Right atrium auricular region (tissue), 2 donors: ENCODE data around the gene AMHR2. TPM values are rescaled to one million over a fixed set of nuclear protein-coding genes. Genes with fewer than 3 reads are reported as not detected.

Experiments
- DNase-seq: peaks from one replicate; pipeline ENCODE4 v3.0.0-alpha.2; 2019; ENCODE audit warnings: low spot score
- H3K27ac ChIP-seq, 2 donors: fragments of 200-600 bp; sonication (generic); 1 replicate in 1 of 2; 2 replicates in 1 of 2; pipeline ENCODE4 v1.5.1; 2016 to 2019
- H3K27me3 ChIP-seq, 2 donors: fragments of 200-600 bp; sonication (generic); one replicate each; pipeline versions ENCODE4 v1.5.1 to v1.6.0; 2017 to 2019
- H3K36me3 ChIP-seq: fragments of 200-600 bp; sonication (generic); one replicate; pipeline ENCODE4 v1.5.1; 2016
- H3K4me1 ChIP-seq, 2 donors: fragments of 200-600 bp; sonication (generic); one replicate each; pipeline versions ENCODE4 v1.5.1 to v1.6.0; 2017 to 2019
- H3K4me3 ChIP-seq, 2 donors: fragments of 200-600 bp; sonication (generic); 1 replicate in 1 of 2; 2 replicates in 1 of 2; pipeline ENCODE4 v1.5.1; 2017 to 2019; ENCODE audit warnings: mild to moderate bottlenecking in 1 of 2, moderate library complexity in 1 of 2
- H3K9me3 ChIP-seq, 2 donors: fragments of 200-600 bp; sonication (generic); one replicate each; pipeline ENCODE4 v1.5.1; 2019
- total RNA-seq, 2 donors: library from RNA; depleted of rRNA; stranded (reverse); fragments of >200 nt; gene quantifications; one replicate each; pipeline ENCODE4 v1.1.0, GENCODE V29; 2016
- TF ChIP-seq, protein P1 (sequence below), 2 donors: fragments of 200-600 bp; sonication (generic); IDR thresholded peaks; one replicate each; pipeline ENCODE4 v1.5.1; 2019; ENCODE audit warnings: antibody characterized with exemption in 2 of 2

Gene AMHR2
- total RNA-seq, 2 donors from 2014 or later: 0.37 to 0.47 TPM

DNA sequence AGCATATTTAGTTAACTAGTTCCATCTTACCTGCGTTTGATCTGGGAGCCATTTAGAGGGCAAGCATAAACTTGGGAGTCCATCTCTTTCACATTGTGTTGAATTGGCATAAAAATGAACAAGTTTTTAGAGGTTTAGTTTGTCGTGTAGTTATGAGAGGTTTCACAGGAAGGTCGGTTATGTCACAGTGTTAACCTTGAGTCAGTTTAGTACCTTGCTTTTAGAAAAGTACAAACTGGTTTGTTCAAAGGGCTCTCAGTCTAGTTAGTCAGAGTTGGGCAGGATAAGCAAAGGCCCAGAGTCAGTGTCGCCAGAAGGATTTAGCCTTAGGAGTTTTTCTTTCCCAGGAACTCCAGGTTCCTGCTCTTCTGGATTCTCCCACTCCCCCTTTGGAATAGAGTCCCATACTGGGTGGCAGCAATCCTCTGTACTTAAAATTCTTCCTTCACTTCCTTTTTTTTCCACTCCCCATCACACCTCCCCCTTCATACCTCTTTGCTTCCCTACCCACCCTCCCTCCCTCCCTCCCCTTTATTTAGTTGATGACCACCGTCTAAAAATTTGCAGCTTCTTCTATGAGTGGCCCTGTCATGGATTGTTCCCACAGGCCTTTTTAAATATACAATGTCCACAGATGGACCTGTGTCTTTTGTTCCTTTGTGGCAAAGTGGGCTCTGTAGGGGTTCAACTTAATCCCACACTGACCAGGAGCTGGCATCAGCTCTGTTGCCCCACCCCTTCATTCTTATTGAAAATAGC is 40.3 kb downstream of the AMHR2 start:
- Histone ChIP-seq H3K4me1 (peaks cover 0 to 67% of the 10 kb centered on the region in 2 donors), H3K36me3 (peaks cover 100% of the 10 kb centered on the region), H3K9me3 (no peaks in the 10 kb centered on the region), H3K27ac (no peak overlapping the region), H3K4me3 (no peak overlapping the region), H3K27me3 (no peaks in the 10 kb centered on the region)
- TF ChIP-seq, protein P1, sequence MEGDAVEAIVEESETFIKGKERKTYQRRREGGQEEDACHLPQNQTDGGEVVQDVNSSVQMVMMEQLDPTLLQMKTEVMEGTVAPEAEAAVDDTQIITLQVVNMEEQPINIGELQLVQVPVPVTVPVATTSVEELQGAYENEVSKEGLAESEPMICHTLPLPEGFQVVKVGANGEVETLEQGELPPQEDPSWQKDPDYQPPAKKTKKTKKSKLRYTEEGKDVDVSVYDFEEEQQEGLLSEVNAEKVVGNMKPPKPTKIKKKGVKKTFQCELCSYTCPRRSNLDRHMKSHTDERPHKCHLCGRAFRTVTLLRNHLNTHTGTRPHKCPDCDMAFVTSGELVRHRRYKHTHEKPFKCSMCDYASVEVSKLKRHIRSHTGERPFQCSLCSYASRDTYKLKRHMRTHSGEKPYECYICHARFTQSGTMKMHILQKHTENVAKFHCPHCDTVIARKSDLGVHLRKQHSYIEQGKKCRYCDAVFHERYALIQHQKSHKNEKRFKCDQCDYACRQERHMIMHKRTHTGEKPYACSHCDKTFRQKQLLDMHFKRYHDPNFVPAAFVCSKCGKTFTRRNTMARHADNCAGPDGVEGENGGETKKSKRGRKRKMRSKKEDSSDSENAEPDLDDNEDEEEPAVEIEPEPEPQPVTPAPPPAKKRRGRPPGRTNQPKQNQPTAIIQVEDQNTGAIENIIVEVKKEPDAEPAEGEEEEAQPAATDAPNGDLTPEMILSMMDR (IDR thresholded peaks at IDR 0.05): no peak
- DNase-seq: no peak

GRCh38 chr12:53464685-53465418 is 41.2 kb downstream of the AMHR2 start:
- H3K4me3 ChIP-seq: no peak overlapping the region
- DNase-seq: no peak
- no peaks in the 10 kb centered on the region for H3K9me3 ChIP-seq
- peaks cover 100% of the 10 kb centered on the region for H3K36me3 ChIP-seq
- no peak overlapping the region for H3K27ac ChIP-seq
- TF ChIP-seq, protein P1 (IDR thresholded peaks at IDR 0.05): no peak
- peaks cover 0 to 71% of the 10 kb centered on the region in 2 donors for H3K4me1 ChIP-seq
- no peaks in the 10 kb centered on the region for H3K27me3 ChIP-seq

DNA sequence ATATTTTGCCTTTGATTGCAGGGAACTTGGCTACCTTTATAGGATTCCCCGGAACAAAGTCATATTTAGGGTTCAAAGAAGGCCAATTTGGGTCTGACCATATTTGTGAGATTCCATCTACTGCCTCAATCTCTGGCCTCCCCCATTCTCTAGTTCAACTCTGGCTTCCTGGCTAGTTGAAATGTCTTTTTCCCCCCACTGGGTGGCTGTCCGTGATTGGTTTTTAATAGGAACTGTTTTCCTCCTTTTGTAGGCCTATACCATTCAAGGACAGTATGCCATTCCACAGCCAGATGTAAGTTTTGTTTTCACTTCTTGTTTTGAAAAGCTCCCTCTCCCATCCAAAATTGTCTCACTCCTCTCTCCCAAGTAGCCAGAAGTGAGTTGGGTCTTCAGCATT is 42.0 kb downstream of the AMHR2 start:
- H3K27ac ChIP-seq: no peak overlapping the region
- DNase-seq: no peak
- TF ChIP-seq, protein P1 (IDR thresholded peaks at IDR 0.05): no peak
- H3K36me3 ChIP-seq: peaks cover 100% of the 10 kb centered on the region
- H3K9me3 ChIP-seq: no peaks in the 10 kb centered on the region
- no peaks in the 10 kb centered on the region for H3K27me3 ChIP-seq
- peaks cover 0 to 64% of the 10 kb centered on the region in 2 donors for H3K4me1 ChIP-seq
- no peak overlapping the region for H3K4me3 ChIP-seq

DNA sequence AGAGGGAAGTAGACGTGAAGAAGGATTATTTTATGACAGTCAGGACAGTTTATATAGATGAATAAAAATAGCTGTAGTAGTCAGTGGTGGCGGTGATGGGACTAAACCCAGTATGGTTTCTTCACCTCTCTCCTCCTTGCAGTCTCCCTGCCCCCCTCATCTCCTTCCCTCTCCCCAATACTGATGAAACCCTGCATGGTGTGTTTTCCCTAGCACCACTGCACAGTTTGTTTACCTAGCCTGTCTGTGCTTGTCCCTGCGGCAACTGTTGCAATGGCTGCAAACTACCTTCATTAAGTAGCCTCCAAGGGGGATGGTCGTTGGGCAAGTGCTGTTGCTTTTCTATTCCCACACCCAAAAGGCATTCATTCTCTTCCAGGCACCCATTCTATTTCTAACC is 43.0 kb downstream of the AMHR2 start:
- Histone ChIP-seq H3K36me3 (peaks cover 100% of the 10 kb centered on the region), H3K4me3 (no peak overlapping the region), H3K4me1 (peaks cover 0 to 64% of the 10 kb centered on the region in 2 donors), H3K9me3 (no peaks in the 10 kb centered on the region), H3K27ac (no peak overlapping the region), H3K27me3 (no peaks in the 10 kb centered on the region)
- DNase-seq: no peak
- TF ChIP-seq, protein P1 (IDR thresholded peaks at IDR 0.05): no peak

DNA sequence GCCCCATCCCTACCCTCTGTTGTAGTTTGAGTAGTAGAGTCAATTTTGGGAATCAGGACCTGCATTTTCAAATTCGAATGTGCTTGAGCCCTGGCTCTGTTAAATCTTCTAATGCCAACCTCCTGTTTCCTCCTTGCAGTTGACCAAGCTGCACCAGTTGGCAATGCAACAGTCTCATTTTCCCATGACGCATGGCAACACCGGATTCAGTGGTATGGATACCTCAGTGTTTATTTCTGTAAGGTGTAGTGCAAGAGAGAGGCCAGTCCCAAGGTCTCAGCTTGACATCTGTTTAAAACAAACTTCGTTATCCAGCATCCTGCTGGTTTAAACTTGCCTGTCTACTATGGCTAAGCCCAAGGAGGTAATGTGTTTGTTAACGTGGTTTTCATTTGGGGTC is 43.4 kb downstream of the AMHR2 start:
- Histone ChIP-seq H3K9me3 (no peaks in the 10 kb centered on the region), H3K36me3 (peaks cover 100% of the 10 kb centered on the region), H3K4me3 (no peak overlapping the region), H3K27ac (no peak overlapping the region), H3K4me1 (peaks cover 0 to 64% of the 10 kb centered on the region in 2 donors), H3K27me3 (no peaks in the 10 kb centered on the region)
- TF ChIP-seq, protein P1 (IDR thresholded peaks at IDR 0.05): no peak
- DNase-seq: no peak
